Measurements from ENCODE around the gene CYTH3.

The CYTH3 gene

GRCh38 chr7:6182993-6183392, 89.4 kb downstream of the CYTH3 start:
- no peak for DNase-seq

- no peak for DNase-seq
Measured at GRCh38 chr7:6181136-6181535, 91.3 kb downstream of the CYTH3 start.

GRCh38 chr7:6180344-6180725, 92.1 kb downstream of the CYTH3 start:
- DNase-seq, result no peak

- no peak for DNase-seq
Measured at GRCh38 chr7:6179620-6180343, 92.6 kb downstream of the CYTH3 start.

GRCh38 chr7:6178298-6179029, 94.0 kb downstream of the CYTH3 start:
- no peak for DNase-seq

GRCh38 chr7:6175645-6176044, 96.8 kb downstream of the CYTH3 start:
- DNase-seq, result no peak

- DNase-seq, result no peak
Measured at GRCh38 chr7:6172910-6173295, 99.5 kb downstream of the CYTH3 start.

GRCh38 chr7:6172224-6172909, 100.1 kb downstream of the CYTH3 start:
- DNase-seq, result no peak

GRCh38 chr7:6171532-6172223, 100.7 kb downstream of the CYTH3 start:
- no peak for DNase-seq

- no peak for DNase-seq
Measured at GRCh38 chr7:6170571-6171531, 101.6 kb downstream of the CYTH3 start.

GRCh38 chr7:6169805-6170520, 102.5 kb downstream of the CYTH3 start:
- no peak for DNase-seq

GRCh38 chr7:6168477-6168868, 104.0 kb downstream of the CYTH3 start:
- DNase-seq, result no peak

GRCh38 chr7:6167587-6168476, 104.6 kb downstream of the CYTH3 start:
- no peak for DNase-seq

- DNase-seq, result no peak
Measured at GRCh38 chr7:6167004-6167551, 105.3 kb downstream of the CYTH3 start.

- no peak for DNase-seq
Measured at GRCh38 chr7:6166443-6166891, 106.0 kb downstream of the CYTH3 start.

- DNase-seq, result no peak
Measured at GRCh38 chr7:6165521-6166320, 106.7 kb downstream of the CYTH3 start.

- DNase-seq, result no peak
Measured at GRCh38 chr7:6165075-6165474, 107.3 kb downstream of the CYTH3 start.

- no peak for DNase-seq
Measured at GRCh38 chr7:6164491-6164890, 107.9 kb downstream of the CYTH3 start.

GRCh38 chr7:6164010-6164409, 108.4 kb downstream of the CYTH3 start:
- no peak for DNase-seq
